Activated T-helper 1 cell treated with anti-CD3 and anti-CD28 coated beads, Interleukin-2, amount 50 U/mL, for 16 hours (primary cell): ENCODE results near the gene VPS54.
A peak's percentile ranks its signal among the peaks of the same experiment; 100 is the strongest.

Experiments
- DNase-seq, 2 donors: peaks; one replicate each; pipeline ENCODE4 v3.0.0-alpha.2; 2020; ENCODE audit warnings: low read depth in 1 of 2, low spot score in 1 of 2

The VPS54 gene

GRCh38 chr2:64019083-64019974 is at the start of gene VPS54:
TSS of gene VPS54 (minus strand) at chr2:64019428. CDS start at chr2:63983999, 35,429 bp downstream.
- DNase-seq, result peak; percentile 35 to 45

- DNase-seq, result no peak
These were observed 48.1 kb upstream of the VPS54 start for GRCh38 chr2:64067326-64067725.

- DNase-seq, result no peak
These were observed 46.3 kb upstream of the VPS54 start for GRCh38 chr2:64065516-64065915.

- no peak for DNase-seq
These were observed 44.7 kb upstream of the VPS54 start for GRCh38 chr2:64063924-64064331.

- no peak for DNase-seq
These were observed 44.2 kb upstream of the VPS54 start for GRCh38 chr2:64063454-64063853.

GRCh38 chr2:64062840-64063239 is 43.6 kb upstream of the VPS54 start:
- DNase-seq, result no peak

GRCh38 chr2:64059270-64059669 is 40.0 kb upstream of the VPS54 start:
- DNase-seq, result no peak

- no peak for DNase-seq
These were observed 36.8 kb upstream of the VPS54 start for GRCh38 chr2:64056021-64056420.

GRCh38 chr2:64054161-64054915 is 35.1 kb upstream of the VPS54 start:
- no peak for DNase-seq

GRCh38 chr2:64052463-64053241 is 33.4 kb upstream of the VPS54 start:
- no peak for DNase-seq

- peak; percentile 40 to 45 for DNase-seq
These were observed 30.5 kb upstream of the VPS54 start for GRCh38 chr2:64049633-64050220.

GRCh38 chr2:64045938-64046337 is 26.7 kb upstream of the VPS54 start:
- no peak for DNase-seq

GRCh38 chr2:64040161-64040560 is 20.9 kb upstream of the VPS54 start:
- DNase-seq, result no peak

- DNase-seq, result no peak
These were observed 16.9 kb upstream of the VPS54 start for GRCh38 chr2:64036034-64036705.

- no peak for DNase-seq
These were observed 16.1 kb upstream of the VPS54 start for GRCh38 chr2:64035072-64035942.

GRCh38 chr2:64029116-64029665 is 10.0 kb upstream of the VPS54 start:
- DNase-seq, result no peak

- no peak for DNase-seq
These were observed 6.5 kb upstream of the VPS54 start for GRCh38 chr2:64025741-64026140.

- no peak for DNase-seq
These were observed 5.2 kb upstream of the VPS54 start for GRCh38 chr2:64024259-64024949.
